ENCODE measurements around the gene DNAL4. TPM values are rescaled to one million over a fixed set of nuclear protein-coding genes. Genes with fewer than 3 reads are reported as not detected.

Gene DNAL4
- total and polyA plus RNA-seq, 3 experiments from 2014 or later, result 9.1 to 12.3 (median 9.6) TPM

- H3K4me1 Mint-ChIP-seq, result peaks cover 49 to 83% (median 50%) of the 10 kb centered on the region in 3 donors
- no peak overlapping the region for H3K4me3 Mint-ChIP-seq
- Histone ChIP-seq H3K4me3 (ENCODE audit: low read length) (no peak overlapping the region), H3K27me3 (ENCODE audit: insufficient read depth, low read length, poor library complexity, severe bottlenecking) (no peaks in the 10 kb centered on the region), H3K9me3 (ENCODE audit: low read length) (no peaks in the 10 kb centered on the region), H3K27ac (ENCODE audit: low read depth, low read length) (no peak overlapping the region), H3K4me1 (ENCODE audit: insufficient read depth, low read length) (peaks cover 48% of the 10 kb centered on the region), H3K36me3 (ENCODE audit: insufficient read depth, low read length) (peaks cover 60% of the 10 kb centered on the region)
- DNase-seq, result peak in 1 of 5 donors; percentile 47
- peaks cover 0 to 1% of the 10 kb centered on the region in 2 donors for H3K27me3 Mint-ChIP-seq
- POLR2A ChIA-PET, result interaction anchor here (0.6 to 13.9 kb wide), 5 partner anchors 15 to 479 kb away, joined by 4 to 275 read pairs (median 20); partner anchors contain the start of genes GTPBP1 and SUN2
- CTCF ChIA-PET, result interaction anchor here (1.4 to 7.6 kb wide), 3 partner anchors 11 to 29 kb away, joined by 4 to 83 read pairs (median 78); no protein-coding TSS in a partner anchor
- H3K36me3 Mint-ChIP-seq, result peaks cover 11 to 95% (median 12%) of the 10 kb centered on the region in 3 donors
- no peaks in the 10 kb centered on the region for H3K9me3 Mint-ChIP-seq
- peak overlapping the region in 5 of 8 donors; percentile 38 to 88 (median 71) for H3K27ac Mint-ChIP-seq
These were observed 57.7 kb downstream of the DNAL4 start for GRCh38 chr22:38736257-38736570.

GRCh38 chr22:38735465-38736256 is 58.3 kb downstream of the DNAL4 start:
- Histone ChIP-seq H3K36me3 (ENCODE audit: insufficient read depth, low read length) (peaks cover 57% of the 10 kb centered on the region), H3K4me1 (ENCODE audit: insufficient read depth, low read length) (peaks cover 44% of the 10 kb centered on the region), H3K27ac (ENCODE audit: low read depth, low read length) (no peak overlapping the region), H3K9me3 (ENCODE audit: low read length) (no peaks in the 10 kb centered on the region), H3K27me3 (ENCODE audit: insufficient read depth, low read length, poor library complexity, severe bottlenecking) (no peaks in the 10 kb centered on the region), H3K4me3 (ENCODE audit: low read length) (no peak overlapping the region)
- Mint-ChIP-seq H3K9me3 (no peaks in the 10 kb centered on the region), H3K4me1 (peaks cover 45 to 81% (median 46%) of the 10 kb centered on the region in 3 donors), H3K4me3 (peak overlapping the region in 2 of 7 donors; percentile 37 to 45), H3K36me3 (peaks cover 5 to 95% (median 14%) of the 10 kb centered on the region in 3 donors), H3K27ac (peak overlapping the region in 7 of 8 donors; percentile 54 to 88 (median 71)), H3K27me3 (peaks cover 0 to 5% of the 10 kb centered on the region in 2 donors)
- DNase-seq, result peak in 1 of 5 donors; percentile 56
- POLR2A ChIA-PET, result interaction anchor here (0.5 to 13.9 kb wide), 7 partner anchors 15 to 719 kb away, joined by 3 to 275 read pairs (median 16); partner anchors contain the start of genes GTPBP1 and SUN2
- CTCF ChIA-PET, result interaction anchor here (1.4 to 7.6 kb wide), 4 partner anchors 10 to 108 kb away, joined by 4 to 83 read pairs (median 41); no protein-coding TSS in a partner anchor

- CTCF ChIA-PET, result interaction anchor here (1.4 to 7.6 kb wide), 6 partner anchors 10 to 108 kb away, joined by 4 to 83 read pairs (median 32); partner anchors contain the start of gene SUN2
- DNase-seq, result peak in 1 of 5 donors; percentile 50
- peak overlapping the region in 1 of 7 donors; percentile 45 for H3K4me3 Mint-ChIP-seq
- peaks cover 5 to 95% (median 15%) of the 10 kb centered on the region in 3 donors for H3K36me3 Mint-ChIP-seq
- H3K27ac Mint-ChIP-seq, result peak overlapping the region in 7 of 8 donors; percentile 54 to 95 (median 81)
- no peaks in the 10 kb centered on the region for H3K27me3 ChIP-seq (ENCODE audit: insufficient read depth, low read length, poor library complexity, severe bottlenecking)
- POLR2A ChIA-PET, result interaction anchor here (0.5 to 13.9 kb wide), 7 partner anchors 8 to 720 kb away, joined by 3 to 275 read pairs (median 20); partner anchors contain the start of genes GTPBP1 and SUN2
- peaks cover 38% of the 10 kb centered on the region for H3K4me1 ChIP-seq (ENCODE audit: insufficient read depth, low read length)
- H3K9me3 Mint-ChIP-seq, result no peaks in the 10 kb centered on the region
- H3K27ac ChIP-seq (ENCODE audit: low read depth, low read length), result no peak overlapping the region
- no peaks in the 10 kb centered on the region for H3K9me3 ChIP-seq (ENCODE audit: low read length)
- H3K4me1 Mint-ChIP-seq, result peaks cover 45 to 84% (median 48%) of the 10 kb centered on the region in 3 donors
- H3K4me3 ChIP-seq (ENCODE audit: low read length), result no peak overlapping the region
- H3K27me3 Mint-ChIP-seq, result peaks cover 0 to 8% of the 10 kb centered on the region in 2 donors
- peaks cover 57% of the 10 kb centered on the region for H3K36me3 ChIP-seq (ENCODE audit: insufficient read depth, low read length)
These were observed 58.8 kb downstream of the DNAL4 start for GRCh38 chr22:38735126-38735464.

GRCh38 chr22:38734421-38735100 is 59.4 kb downstream of the DNAL4 start:
- ChIA-PET POLR2A (interaction anchor here (0.6 to 13.9 kb wide), 9 partner anchors 8 to 181 kb away, joined by 3 to 275 read pairs (median 16); partner anchors contain the start of genes GTPBP1 and SUN2), CTCF (interaction anchor here (1.0 to 7.6 kb wide), 10 partner anchors 9 to 137 kb away, joined by 4 to 83 read pairs (median 8); partner anchors contain the start of genes CBX6 and SUN2)
- H3K4me1 Mint-ChIP-seq, result peaks cover 39 to 83% (median 44%) of the 10 kb centered on the region in 3 donors
- peak in 1 of 5 donors; percentile 40 for DNase-seq
- Histone ChIP-seq H3K4me1 (ENCODE audit: insufficient read depth, low read length) (peaks cover 33% of the 10 kb centered on the region), H3K27ac (ENCODE audit: low read depth, low read length) (no peak overlapping the region), H3K27me3 (ENCODE audit: insufficient read depth, low read length, poor library complexity, severe bottlenecking) (no peaks in the 10 kb centered on the region), H3K36me3 (ENCODE audit: insufficient read depth, low read length) (peaks cover 57% of the 10 kb centered on the region), H3K4me3 (ENCODE audit: low read length) (no peak overlapping the region), H3K9me3 (ENCODE audit: low read length) (no peaks in the 10 kb centered on the region)
- peak overlapping the region; percentile 72 to 91 (median 88) for H3K27ac Mint-ChIP-seq
- peaks cover 0 to 8% of the 10 kb centered on the region in 2 donors for H3K27me3 Mint-ChIP-seq
- peak overlapping the region in 3 of 7 donors; percentile 17 to 45 (median 18) for H3K4me3 Mint-ChIP-seq
- H3K9me3 Mint-ChIP-seq, result no peaks in the 10 kb centered on the region
- H3K36me3 Mint-ChIP-seq, result peaks cover 5 to 95% (median 15%) of the 10 kb centered on the region in 3 donors

- CTCF ChIA-PET, result interaction anchor here (1.0 to 7.6 kb wide), 10 partner anchors 9 to 138 kb away, joined by 4 to 83 read pairs (median 11); partner anchors contain the start of genes CBX6 and SUN2
- no peaks in the 10 kb centered on the region for H3K9me3 ChIP-seq (ENCODE audit: low read length)
- H3K9me3 Mint-ChIP-seq, result no peaks in the 10 kb centered on the region
- peak overlapping the region; percentile 72 to 91 (median 85) for H3K27ac Mint-ChIP-seq
- H3K4me3 Mint-ChIP-seq, result peak overlapping the region in 2 of 7 donors; percentile 27 to 37
- H3K27me3 ChIP-seq (ENCODE audit: insufficient read depth, low read length, poor library complexity, severe bottlenecking), result no peaks in the 10 kb centered on the region
- H3K36me3 Mint-ChIP-seq, result peaks cover 5 to 95% (median 15%) of the 10 kb centered on the region in 3 donors
- peaks cover 26% of the 10 kb centered on the region for H3K4me1 ChIP-seq (ENCODE audit: insufficient read depth, low read length)
- POLR2A ChIA-PET, result interaction anchor here (0.5 to 13.9 kb wide), 11 partner anchors 9 to 270 kb away, joined by 3 to 275 read pairs (median 10); partner anchors contain the start of genes GTPBP1 and SUN2
- H3K4me3 ChIP-seq (ENCODE audit: low read length), result no peak overlapping the region
- H3K36me3 ChIP-seq (ENCODE audit: insufficient read depth, low read length), result peaks cover 57% of the 10 kb centered on the region
- no peak for DNase-seq
- H3K27ac ChIP-seq (ENCODE audit: low read depth, low read length), result no peak overlapping the region
- peaks cover 0 to 9% of the 10 kb centered on the region in 2 donors for H3K27me3 Mint-ChIP-seq
- peaks cover 39 to 83% (median 45%) of the 10 kb centered on the region in 3 donors for H3K4me1 Mint-ChIP-seq
These were observed 60.1 kb downstream of the DNAL4 start for GRCh38 chr22:38733724-38734381.

GRCh38 chr22:38733329-38733723 is 60.6 kb downstream of the DNAL4 start:
- Histone ChIP-seq H3K9me3 (ENCODE audit: low read length) (no peaks in the 10 kb centered on the region), H3K36me3 (ENCODE audit: insufficient read depth, low read length) (peaks cover 57% of the 10 kb centered on the region), H3K4me1 (ENCODE audit: insufficient read depth, low read length) (peaks cover 20% of the 10 kb centered on the region), H3K27me3 (ENCODE audit: insufficient read depth, low read length, poor library complexity, severe bottlenecking) (no peaks in the 10 kb centered on the region), H3K27ac (ENCODE audit: low read depth, low read length) (no peak overlapping the region), H3K4me3 (ENCODE audit: low read length) (no peak overlapping the region)
- peak overlapping the region; percentile 48 to 91 (median 87) for H3K27ac Mint-ChIP-seq
- H3K4me3 Mint-ChIP-seq, result peak overlapping the region in 3 of 7 donors; percentile 27 to 80 (median 37)
- H3K36me3 Mint-ChIP-seq, result peaks cover 5 to 95% (median 15%) of the 10 kb centered on the region in 3 donors
- peaks cover 0 to 9% of the 10 kb centered on the region in 2 donors for H3K27me3 Mint-ChIP-seq
- H3K4me1 Mint-ChIP-seq, result peaks cover 37 to 80% (median 43%) of the 10 kb centered on the region in 3 donors
- CTCF ChIA-PET, result interaction anchor here (1.2 to 7.6 kb wide), 9 partner anchors 10 to 136 kb away, joined by 5 to 83 read pairs (median 13); partner anchors contain the start of gene SUN2
- H3K9me3 Mint-ChIP-seq, result no peaks in the 10 kb centered on the region
- POLR2A ChIA-PET, result interaction anchor here (0.5 to 13.9 kb wide), 10 partner anchors 8 to 270 kb away, joined by 3 to 275 read pairs (median 13); partner anchors contain the start of genes GTPBP1 and SUN2
- peak; percentile 28 to 75 (median 43) for DNase-seq
